ENCODE results near the gene CFAP77.

DNA sequence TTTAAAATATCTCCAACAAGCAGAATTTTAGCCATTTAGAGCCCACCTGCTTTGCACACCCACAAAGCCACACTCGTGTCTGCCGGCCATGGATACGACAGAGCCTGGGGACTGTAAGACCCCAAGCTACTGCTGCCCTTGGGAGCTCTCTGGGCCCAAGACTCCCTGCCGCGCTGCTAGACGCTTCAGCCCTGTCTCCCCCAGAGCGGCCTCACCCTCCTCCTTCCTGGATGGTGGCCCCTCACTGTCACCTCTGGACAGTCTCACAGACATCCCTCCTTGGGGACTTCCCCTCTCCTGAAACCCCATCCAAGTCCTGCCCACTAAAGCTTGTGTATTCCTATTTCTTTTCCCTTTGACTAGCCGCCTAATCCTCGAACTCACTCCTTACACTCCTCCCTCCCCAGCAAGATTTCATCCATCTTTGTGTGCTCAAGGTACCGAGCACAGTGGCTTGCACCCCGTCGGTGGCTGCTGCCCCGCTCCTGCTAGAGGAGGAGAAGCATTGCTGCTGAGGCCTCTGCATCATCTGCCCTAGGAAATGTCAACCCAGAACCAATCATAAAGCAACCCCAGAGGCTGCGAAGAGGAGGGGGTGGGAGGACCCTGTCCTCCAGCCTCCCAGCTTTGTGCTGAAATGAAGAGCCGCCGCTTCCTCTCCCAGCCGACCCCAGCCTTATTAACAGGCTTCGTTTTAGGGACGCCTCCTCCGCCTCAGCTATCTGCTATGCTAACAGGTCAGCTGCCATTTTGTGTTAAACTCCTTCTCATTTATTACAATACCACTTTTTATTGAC is 71.2 kb downstream of the CFAP77 start:
- TF ChIP-seq, protein P1, sequence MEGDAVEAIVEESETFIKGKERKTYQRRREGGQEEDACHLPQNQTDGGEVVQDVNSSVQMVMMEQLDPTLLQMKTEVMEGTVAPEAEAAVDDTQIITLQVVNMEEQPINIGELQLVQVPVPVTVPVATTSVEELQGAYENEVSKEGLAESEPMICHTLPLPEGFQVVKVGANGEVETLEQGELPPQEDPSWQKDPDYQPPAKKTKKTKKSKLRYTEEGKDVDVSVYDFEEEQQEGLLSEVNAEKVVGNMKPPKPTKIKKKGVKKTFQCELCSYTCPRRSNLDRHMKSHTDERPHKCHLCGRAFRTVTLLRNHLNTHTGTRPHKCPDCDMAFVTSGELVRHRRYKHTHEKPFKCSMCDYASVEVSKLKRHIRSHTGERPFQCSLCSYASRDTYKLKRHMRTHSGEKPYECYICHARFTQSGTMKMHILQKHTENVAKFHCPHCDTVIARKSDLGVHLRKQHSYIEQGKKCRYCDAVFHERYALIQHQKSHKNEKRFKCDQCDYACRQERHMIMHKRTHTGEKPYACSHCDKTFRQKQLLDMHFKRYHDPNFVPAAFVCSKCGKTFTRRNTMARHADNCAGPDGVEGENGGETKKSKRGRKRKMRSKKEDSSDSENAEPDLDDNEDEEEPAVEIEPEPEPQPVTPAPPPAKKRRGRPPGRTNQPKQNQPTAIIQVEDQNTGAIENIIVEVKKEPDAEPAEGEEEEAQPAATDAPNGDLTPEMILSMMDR (IDR thresholded peaks at IDR 0.05), result no peak
- TF ChIP-seq POLR2A (IDR thresholded peaks at IDR 0.05) (no peak), EP300 (IDR thresholded peaks at IDR 0.05) (no peak)
